ENCODE results near the gene TYW1B.
"Not testable (repeated sequence)": the region's sequence is repeated elsewhere in the genome, so short reads cannot be mapped to it uniquely, and the experiment has no call there.

The TYW1B gene

GRCh38 chr7:72805526-72806494 is 22.2 kb downstream of the TYW1B start:
- Histone ChIP-seq H3K27ac (replicated peaks) (peak overlapping the region; percentile 59), H3K27me3 (ENCODE audit: insufficient read depth, poor library complexity, severe bottlenecking) (no peaks in the 10 kb centered on the region), H3K4me3 (replicated peaks; ENCODE audit: insufficient read depth, low read length) (no peak overlapping the region)
- peak; percentile 90 to 91 for DNase-seq (ENCODE audit: low read depth in 1 of 2, low spot score in 1 of 2)
- TF ChIP-seq GABPA (IDR thresholded peaks at IDR 0.05; ENCODE audit: low read depth): peak; percentile 20; the same call in 1 of the 2 replicates
- TF ChIP-seq CTCF (IDR thresholded peaks at IDR 0.05; ENCODE audit: insufficient read depth, low read length): no peak
- TF ChIP-seq SPI1 (IDR thresholded peaks at IDR 0.05; ENCODE audit: borderline replicate concordance, low read depth): no peak; the same call in 1 of the 2 replicates
- TF ChIP-seq REST (IDR thresholded peaks at IDR 0.05; ENCODE audit: insufficient replicate concordance, low read depth): no peak
- TF ChIP-seq POLR2AphosphoS5 (IDR thresholded peaks at IDR 0.05; ENCODE audit: low read depth): peak; percentile 74

DNA sequence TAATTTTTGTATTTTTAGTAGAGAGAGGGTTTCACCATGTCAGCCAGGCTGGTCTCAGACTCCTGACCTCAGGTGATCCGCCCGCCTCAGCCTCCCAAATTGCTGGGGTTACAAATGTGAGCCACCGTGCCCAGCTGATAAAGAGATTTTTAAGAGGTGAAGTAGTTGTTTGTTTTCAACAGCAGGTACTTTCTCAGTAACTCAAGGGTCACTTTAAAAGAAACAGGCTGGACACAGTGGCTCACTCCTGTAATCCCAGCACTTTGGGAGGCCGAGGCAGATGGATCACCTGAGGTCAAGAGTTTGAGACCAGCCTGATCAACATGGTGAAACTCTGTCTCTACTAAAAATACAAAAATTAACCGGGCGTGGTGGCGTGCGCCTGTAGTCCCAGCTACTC is 24.2 kb downstream of the TYW1B start:
- DNase-seq (ENCODE audit: low read depth in 1 of 2, low spot score in 1 of 2); H3K4me3 ChIP-seq (replicated peaks; ENCODE audit: insufficient read depth, low read length); H3K27ac ChIP-seq (replicated peaks); H3K27me3 ChIP-seq (ENCODE audit: insufficient read depth, poor library complexity, severe bottlenecking): not testable (repeated sequence)

- H3K27ac ChIP-seq (replicated peaks); H3K27me3 ChIP-seq (ENCODE audit: insufficient read depth, poor library complexity, severe bottlenecking); H3K4me3 ChIP-seq (replicated peaks; ENCODE audit: insufficient read depth, low read length); DNase-seq (ENCODE audit: low read depth in 1 of 2, low spot score in 1 of 2): not testable (repeated sequence)
Observed at GRCh38 chr7:72801564-72801963, 26.4 kb downstream of the TYW1B start.

GRCh38 chr7:72795401-72795800 is 32.6 kb downstream of the TYW1B start:
- H3K27ac ChIP-seq (replicated peaks); DNase-seq (ENCODE audit: low read depth in 1 of 2, low spot score in 1 of 2); H3K27me3 ChIP-seq (ENCODE audit: insufficient read depth, poor library complexity, severe bottlenecking); H3K4me3 ChIP-seq (replicated peaks; ENCODE audit: insufficient read depth, low read length): not testable (repeated sequence)

- Histone ChIP-seq H3K27me3 (ENCODE audit: insufficient read depth, poor library complexity, severe bottlenecking) (no peaks in the 10 kb centered on the region), H3K27ac (replicated peaks) (no peak overlapping the region), H3K4me3 (replicated peaks; ENCODE audit: insufficient read depth, low read length) (no peak overlapping the region)
- no peak for DNase-seq (ENCODE audit: low read depth in 1 of 2, low spot score in 1 of 2)
- TF ChIP-seq CTCF (IDR thresholded peaks at IDR 0.05; ENCODE audit: insufficient read depth, low read length): no peak
- no peak for TF ChIP-seq POLR2AphosphoS5 (IDR thresholded peaks at IDR 0.05; ENCODE audit: low read depth)
- TF ChIP-seq REST (IDR thresholded peaks at IDR 0.05; ENCODE audit: insufficient replicate concordance, low read depth): no peak
- no peak for TF ChIP-seq SPI1 (IDR thresholded peaks at IDR 0.05; ENCODE audit: borderline replicate concordance, low read depth)
- TF ChIP-seq GABPA (IDR thresholded peaks at IDR 0.05; ENCODE audit: low read depth): no peak
Observed at GRCh38 chr7:72793791-72794190, 34.2 kb downstream of the TYW1B start.

DNA sequence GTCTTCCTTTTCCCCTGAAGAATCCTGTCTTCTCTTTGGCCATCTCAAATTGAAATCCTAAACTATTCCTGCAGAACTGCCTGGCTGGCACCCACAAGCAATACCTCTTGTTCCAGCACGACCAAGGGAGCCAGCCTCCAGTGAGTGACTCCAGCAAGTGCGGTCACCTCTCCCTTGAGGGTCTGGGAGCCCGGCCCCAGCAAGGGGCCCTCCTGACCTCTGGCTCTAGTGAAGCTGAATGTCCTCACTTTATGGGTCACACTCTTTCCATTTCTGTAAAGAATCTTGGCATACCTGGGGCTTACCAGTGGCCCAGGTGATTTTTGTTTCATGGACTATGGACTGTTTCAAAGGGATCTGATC is 37.3 kb downstream of the TYW1B start:
- H3K4me3 ChIP-seq (replicated peaks; ENCODE audit: insufficient read depth, low read length); DNase-seq (ENCODE audit: low read depth in 1 of 2, low spot score in 1 of 2); H3K27ac ChIP-seq (replicated peaks); H3K27me3 ChIP-seq (ENCODE audit: insufficient read depth, poor library complexity, severe bottlenecking): not testable (repeated sequence)

DNA sequence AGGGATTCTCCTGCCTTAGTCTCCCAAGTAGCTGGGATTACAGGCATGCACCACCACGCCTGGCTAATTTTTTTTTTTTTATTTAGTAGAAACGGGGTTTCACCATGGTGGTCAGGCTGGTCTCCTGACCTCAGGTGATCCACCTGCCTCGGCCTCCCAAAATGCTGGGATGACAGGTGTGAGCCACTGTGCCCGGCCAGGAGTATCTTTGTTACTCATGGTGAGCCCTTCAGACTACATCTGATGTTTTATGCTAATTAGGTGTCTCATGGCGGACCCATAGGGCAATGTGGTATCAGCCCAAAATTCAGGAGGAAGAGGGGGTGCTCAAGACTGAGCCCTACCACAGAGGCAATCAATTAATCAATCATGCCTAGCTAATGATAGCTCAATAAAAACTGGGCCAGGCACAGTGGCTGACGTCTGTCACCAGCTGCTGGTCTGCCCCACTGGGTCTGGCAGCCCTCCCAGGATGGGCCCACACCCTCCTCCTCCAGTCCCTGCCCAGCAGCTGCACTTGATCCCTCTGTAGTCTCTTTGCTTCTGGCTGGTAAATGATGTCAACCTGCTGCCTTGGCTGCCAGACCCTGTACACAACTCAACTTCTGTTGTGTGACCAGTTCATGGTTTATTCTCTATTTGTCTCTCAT is 37.8 kb downstream of the TYW1B start:
- H3K4me3 ChIP-seq (replicated peaks; ENCODE audit: insufficient read depth, low read length); DNase-seq (ENCODE audit: low read depth in 1 of 2, low spot score in 1 of 2); H3K27ac ChIP-seq (replicated peaks); H3K27me3 ChIP-seq (ENCODE audit: insufficient read depth, poor library complexity, severe bottlenecking): not testable (repeated sequence)

Data from HL-60 (cell line).